Omental fat pad (tissue), 4 donors: ENCODE results near the gene VPS13C. TPM values are rescaled to one million over a fixed set of nuclear protein-coding genes. Genes with fewer than 3 reads are reported as not detected.

Source experiments
- ATAC-seq: fragments of 150-250 bp; one replicate; pipeline ENCODE4 v1.9.1; 2016; ENCODE audit warnings: mild to moderate bottlenecking, moderate library complexity; ENCODE audit not compliant: low FRiP score
- DNase-seq: peaks from one replicate; pipeline ENCODE4 v3.0.0-alpha.2; 2019; ENCODE audit warnings: low spot score
- CTCF ChIP-seq, 3 donors: fragments of 450-650 bp; IDR thresholded peaks; one replicate each; pipeline ENCODE4 v1.5.1; 2016 to 2017; ENCODE audit warnings: antibody characterized with exemption in 3 of 3, mild to moderate bottlenecking in 3 of 3, moderate library complexity in 2 of 3
- total RNA-seq, 4 donors: library from RNA; depleted of rRNA; stranded (reverse); fragments of >200 nt; gene quantifications; one replicate each; pipeline ENCODE4 v1.1.0, GENCODE V29; 2016

VPS13C gene
- total RNA-seq, 4 donors from 2014 or later: 61.6 to 144 (median 75.8) TPM

GRCh38 chr15:62088353-62088693 is 28.1 kb upstream of the VPS13C start:
- ATAC-seq (no peak), DNase-seq (no peak)
- TF ChIP-seq CTCF (IDR thresholded peaks at IDR 0.05): no peak

- ATAC-seq (peak; percentile 62), DNase-seq (no peak)
- no peak for TF ChIP-seq CTCF (IDR thresholded peaks at IDR 0.05)
These were observed 27.6 kb upstream of the VPS13C start for GRCh38 chr15:62087671-62088352.

GRCh38 chr15:62085740-62086139 is 25.5 kb upstream of the VPS13C start:
- no peak for TF ChIP-seq CTCF (IDR thresholded peaks at IDR 0.05)
- ATAC-seq (no peak), DNase-seq (no peak)

GRCh38 chr15:62083194-62084154 is 23.2 kb upstream of the VPS13C start:
- ATAC-seq: no peak
- TF ChIP-seq CTCF (IDR thresholded peaks at IDR 0.05): no peak

GRCh38 chr15:62079594-62079993 is 19.3 kb upstream of the VPS13C start:
- no peak for TF ChIP-seq CTCF (IDR thresholded peaks at IDR 0.05)
- DNase-seq: no peak

More at GRCh38 chr15:62083194-62084154, 23.2 kb upstream of the VPS13C start:
- DNase-seq: no peak

GRCh38 chr15:62075595-62076277 is 15.5 kb upstream of the VPS13C start:
- no peak for TF ChIP-seq CTCF (IDR thresholded peaks at IDR 0.05)
- ATAC-seq (no peak), DNase-seq (no peak)

More at GRCh38 chr15:62079594-62079993, 19.3 kb upstream of the VPS13C start:
- ATAC-seq: no peak
